ENCODE results near the gene CFAP299.

DNA sequence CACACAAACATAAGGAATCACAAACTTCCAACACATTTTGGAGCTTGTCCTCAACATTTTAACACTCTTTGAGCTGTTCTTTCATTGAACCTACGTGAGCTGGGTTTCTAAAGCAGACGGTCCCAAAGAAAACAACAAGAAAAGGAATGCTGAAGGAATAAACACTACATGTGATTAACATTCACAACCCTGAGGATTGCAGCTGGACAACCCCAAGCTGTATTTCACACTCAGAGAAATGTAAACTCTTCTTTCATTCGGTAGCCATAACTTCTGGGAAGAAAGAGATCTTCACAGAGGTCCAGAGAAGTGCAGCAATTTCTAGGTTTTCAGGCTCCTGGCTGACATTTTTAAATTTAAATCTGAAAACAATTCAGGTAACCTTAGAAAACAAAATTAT lies 130.2 kb downstream of the CFAP299 start:
- TF ChIP-seq, protein P1, sequence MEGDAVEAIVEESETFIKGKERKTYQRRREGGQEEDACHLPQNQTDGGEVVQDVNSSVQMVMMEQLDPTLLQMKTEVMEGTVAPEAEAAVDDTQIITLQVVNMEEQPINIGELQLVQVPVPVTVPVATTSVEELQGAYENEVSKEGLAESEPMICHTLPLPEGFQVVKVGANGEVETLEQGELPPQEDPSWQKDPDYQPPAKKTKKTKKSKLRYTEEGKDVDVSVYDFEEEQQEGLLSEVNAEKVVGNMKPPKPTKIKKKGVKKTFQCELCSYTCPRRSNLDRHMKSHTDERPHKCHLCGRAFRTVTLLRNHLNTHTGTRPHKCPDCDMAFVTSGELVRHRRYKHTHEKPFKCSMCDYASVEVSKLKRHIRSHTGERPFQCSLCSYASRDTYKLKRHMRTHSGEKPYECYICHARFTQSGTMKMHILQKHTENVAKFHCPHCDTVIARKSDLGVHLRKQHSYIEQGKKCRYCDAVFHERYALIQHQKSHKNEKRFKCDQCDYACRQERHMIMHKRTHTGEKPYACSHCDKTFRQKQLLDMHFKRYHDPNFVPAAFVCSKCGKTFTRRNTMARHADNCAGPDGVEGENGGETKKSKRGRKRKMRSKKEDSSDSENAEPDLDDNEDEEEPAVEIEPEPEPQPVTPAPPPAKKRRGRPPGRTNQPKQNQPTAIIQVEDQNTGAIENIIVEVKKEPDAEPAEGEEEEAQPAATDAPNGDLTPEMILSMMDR (IDR thresholded peaks at IDR 0.05; ENCODE audit: insufficient read depth, low read length, poor library complexity, severe bottlenecking): no peak
- TF ChIP-seq EZH2phosphoT487 (conservative IDR thresholded peaks at IDR 0.05; ENCODE audit: low read length): no peak
